Colon (tissue), 2 donors: ENCODE results near the gene SNCAIP.

ENCODE experiments used
- FAIRE-seq: peaks from 2 replicates; lab custom pipeline; 2012; peaks lifted over from hg19 to GRCh38; lab: Jason Lieb, UNC
- donor health status: control.
- donor health status: control.

The SNCAIP gene

DNA sequence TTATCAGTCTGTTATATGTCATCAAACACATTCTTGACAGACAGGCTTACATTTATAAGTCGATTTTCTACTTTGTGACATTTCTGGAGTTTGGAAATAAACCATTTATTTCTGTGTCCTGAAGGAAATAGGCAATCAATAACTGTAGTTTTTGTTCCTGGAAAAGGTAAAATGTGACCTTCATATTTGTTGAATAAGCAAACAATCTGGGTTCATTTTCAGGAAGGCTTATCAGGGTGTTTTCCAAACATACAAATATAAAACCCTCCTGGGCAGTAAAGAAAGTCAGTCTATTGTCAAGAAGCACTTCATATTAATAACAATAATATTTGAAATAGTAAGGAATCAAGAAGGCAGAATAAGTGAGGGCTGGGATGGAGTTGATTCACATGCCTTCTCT is 195.0 kb downstream of the SNCAIP start:
- no peak for FAIRE-seq

DNA sequence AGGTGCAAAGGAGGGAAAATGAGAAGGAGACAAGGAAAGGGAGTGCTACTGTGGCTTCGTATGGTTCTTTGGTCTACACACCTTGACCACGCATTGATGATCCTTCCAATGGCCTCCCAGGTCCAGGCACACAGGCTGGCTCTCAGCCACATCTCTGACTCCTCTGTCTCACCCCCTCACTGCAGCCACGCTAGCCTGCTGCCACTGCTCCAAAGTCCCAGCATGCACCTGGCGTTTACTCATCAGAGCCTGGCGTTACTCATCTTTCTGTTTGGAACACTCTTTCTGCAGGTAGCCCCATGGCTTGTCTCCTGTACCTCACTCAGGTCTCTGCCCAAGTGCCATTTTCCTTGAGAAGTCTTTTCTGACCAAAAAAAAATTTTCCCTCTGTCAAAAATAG is 195.5 kb downstream of the SNCAIP start:
- no peak for FAIRE-seq

DNA sequence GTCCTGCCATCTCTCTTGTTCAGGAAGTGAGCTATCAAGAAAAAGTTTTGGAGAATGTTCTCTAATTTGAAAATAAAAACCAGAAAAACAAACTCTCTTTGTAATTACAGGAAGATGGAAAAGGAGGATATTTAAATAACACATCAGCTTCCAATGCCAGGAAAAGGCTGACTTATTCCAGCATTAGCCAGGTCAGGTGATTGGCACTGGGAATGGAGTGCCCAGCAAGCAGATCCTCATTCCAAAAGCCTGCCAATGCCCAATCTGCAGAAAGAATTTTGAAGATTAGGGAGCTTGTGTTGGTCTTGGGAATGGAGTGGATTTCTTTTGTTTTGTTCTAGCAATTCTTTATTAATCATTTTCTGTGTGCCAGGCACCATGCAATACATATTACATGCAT is 196.6 kb downstream of the SNCAIP start:
- FAIRE-seq: no peak
